HG03060 (cell line): ENCODE results near the gene RIF1.
"Not testable (repeated sequence)": the region's sequence is repeated elsewhere in the genome, so short reads cannot be mapped to it uniquely, and the experiment has no call there.

ENCODE experiments used
- ATAC-seq: cut with Tn5 transposase; IDR thresholded peaks from one replicate; pipeline ENCODE4 v1.9.1; 2021; ENCODE audit warnings: low read depth, moderate number of reproducible peaks; ENCODE audit not compliant: unreplicated experiment

RIF1 gene

DNA sequence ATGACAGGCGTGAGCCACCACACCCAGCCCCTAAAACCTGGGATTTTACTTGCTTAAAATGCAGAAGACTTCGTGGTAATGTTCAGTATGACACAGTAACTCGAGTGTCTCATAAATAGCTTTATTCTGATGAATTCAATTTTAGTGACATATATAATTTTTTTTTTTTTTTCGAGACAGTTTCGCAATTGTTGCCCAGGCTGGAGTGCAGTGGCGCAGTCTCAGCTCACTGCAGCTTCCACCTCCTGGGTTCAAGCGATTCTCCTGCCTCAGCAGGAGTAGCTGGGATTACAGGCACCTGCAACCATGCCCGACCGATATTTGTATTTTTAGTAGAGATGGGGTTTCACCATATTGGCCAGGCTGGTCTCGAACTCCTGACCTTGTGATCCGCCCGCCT, 12.0 kb downstream of the RIF1 start:
- not testable (repeated sequence) for ATAC-seq

- ATAC-seq = peak; percentile 78
Observed at GRCh38 chr2:151422917-151423439, 13.3 kb downstream of the RIF1 start.

DNA sequence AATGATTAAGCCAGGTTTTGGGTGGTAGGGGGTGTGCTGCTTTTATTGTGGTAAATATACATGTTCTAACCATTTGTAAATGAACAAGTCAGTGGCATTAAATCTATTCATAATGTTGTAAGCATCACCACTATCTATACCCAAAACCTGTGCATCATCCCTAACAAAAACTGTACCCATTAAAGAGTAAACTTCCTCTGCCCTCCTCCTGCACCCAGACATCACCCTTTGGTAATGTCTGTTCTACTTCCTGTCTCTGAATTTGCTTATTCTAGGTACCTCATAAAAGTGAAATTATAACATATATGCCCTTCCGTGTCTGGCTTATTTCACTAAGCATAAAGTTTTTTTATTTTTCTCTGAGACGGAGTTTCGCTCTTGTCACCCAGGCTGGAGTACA, 14.1 kb downstream of the RIF1 start:
- ATAC-seq = no peak

GRCh38 chr2:151437630-151438029, 27.9 kb downstream of the RIF1 start:
- no peak for ATAC-seq

DNA sequence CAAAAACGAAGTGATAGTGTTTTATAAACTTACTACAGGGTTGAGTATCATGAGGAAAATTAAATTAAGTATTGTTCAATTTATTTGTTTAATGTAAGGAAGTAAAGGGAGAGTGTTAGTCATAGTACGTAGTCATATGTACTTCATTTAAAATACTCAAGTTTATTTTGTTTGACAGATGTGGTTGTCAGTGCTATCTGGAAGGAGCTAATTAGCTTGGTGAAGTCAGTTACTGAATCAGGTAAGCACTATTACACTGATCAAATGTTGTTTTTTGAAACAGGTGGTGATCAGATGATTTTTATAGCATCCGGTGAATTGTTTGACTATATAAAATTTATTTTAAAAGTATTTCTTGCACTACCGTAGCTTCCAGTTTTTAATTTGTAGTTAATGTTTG, 28.8 kb downstream of the RIF1 start:
- no peak for ATAC-seq

GRCh38 chr2:151439127-151439526, 29.4 kb downstream of the RIF1 start:
- no peak for ATAC-seq

DNA sequence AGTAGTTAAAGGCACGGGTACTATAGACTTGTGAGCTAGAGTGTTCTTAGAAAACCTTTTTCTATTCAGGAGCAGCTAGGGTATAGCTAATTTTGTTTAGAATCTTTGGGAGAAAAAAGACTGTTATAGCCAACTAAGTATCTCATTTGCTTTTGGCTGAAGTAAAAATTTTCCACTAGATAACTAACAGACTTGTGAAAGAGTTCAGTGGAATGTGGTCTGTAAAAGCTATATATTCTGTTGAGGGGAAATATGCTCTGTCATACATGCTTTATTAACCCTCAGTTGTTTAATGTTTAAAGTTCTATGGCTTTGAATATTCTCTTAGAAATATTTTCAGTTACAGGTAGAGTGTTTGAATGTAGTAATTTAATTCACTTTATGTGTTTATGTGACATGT, 49.7 kb downstream of the RIF1 start:
- ATAC-seq = no peak

DNA sequence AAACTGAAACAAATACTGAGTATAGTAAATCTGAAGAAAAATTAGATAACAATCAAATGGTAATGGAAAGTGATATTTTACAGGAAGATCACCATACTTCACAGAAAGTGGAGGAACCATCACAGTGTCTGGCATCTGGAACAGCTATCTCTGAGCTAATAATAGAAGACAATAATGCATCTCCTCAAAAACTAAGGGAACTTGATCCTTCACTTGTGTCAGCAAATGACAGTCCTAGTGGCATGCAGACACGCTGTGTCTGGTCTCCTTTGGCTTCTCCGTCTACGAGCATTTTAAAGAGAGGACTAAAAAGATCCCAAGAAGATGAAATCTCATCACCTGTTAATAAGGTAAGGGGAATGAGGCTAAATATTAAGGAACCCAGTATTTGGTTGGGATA, 56.1 kb downstream of the RIF1 start:
- no peak for ATAC-seq

GRCh38 chr2:151470556-151470955, 60.9 kb downstream of the RIF1 start:
- no peak for ATAC-seq

GRCh38 chr2:151472966-151473365, 63.3 kb downstream of the RIF1 start:
- ATAC-seq = no peak

GRCh38 chr2:151475071-151475470, 65.4 kb downstream of the RIF1 start:
- ATAC-seq = no peak

DNA sequence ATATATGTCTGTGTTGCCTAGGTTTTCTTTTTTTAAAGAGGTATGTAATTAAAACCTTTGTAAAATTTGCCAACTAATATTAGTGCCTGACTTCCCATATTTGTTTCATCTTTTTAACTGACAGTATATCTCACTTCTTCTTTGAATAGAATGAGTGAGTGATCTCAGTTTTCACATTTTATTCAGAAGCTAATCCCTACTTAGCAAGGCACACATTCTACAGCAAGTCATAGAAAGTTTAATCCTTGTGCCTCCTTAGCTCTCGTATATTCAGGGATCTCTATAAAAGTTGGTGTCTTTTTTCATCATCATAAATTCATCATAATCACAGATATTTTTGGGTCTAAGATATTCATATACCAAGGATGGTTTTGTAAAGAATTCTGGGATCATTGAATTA, 66.6 kb downstream of the RIF1 start:
- ATAC-seq = no peak

GRCh38 chr2:151478011-151478410, 68.3 kb downstream of the RIF1 start:
- ATAC-seq = no peak

- ATAC-seq = no peak
Observed at GRCh38 chr2:151481744-151482143, 72.0 kb downstream of the RIF1 start.

- no peak for ATAC-seq
Observed at GRCh38 chr2:151482171-151482725, 72.5 kb downstream of the RIF1 start.

DNA sequence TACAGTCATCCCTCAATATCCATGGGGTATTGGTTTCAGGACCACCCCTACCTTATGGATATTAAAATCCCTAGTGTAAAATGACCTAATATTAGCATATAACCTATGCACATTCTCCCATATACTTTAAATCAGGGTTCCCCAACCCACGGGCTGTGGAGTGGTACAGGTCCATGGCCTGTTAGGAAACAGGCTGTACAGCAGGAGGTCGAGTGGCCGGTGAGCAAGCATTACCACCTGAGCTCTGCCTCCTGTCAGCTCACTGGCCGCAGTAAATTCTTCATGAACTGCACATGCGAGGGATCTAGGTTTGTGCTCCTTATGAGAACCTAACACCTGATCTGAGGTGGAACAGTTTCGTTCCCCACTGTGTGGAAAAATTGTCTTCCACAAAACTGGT, 73.8 kb downstream of the RIF1 start:
- ATAC-seq = no peak

- no peak for ATAC-seq
Observed at GRCh38 chr2:151484100-151484499, 74.4 kb downstream of the RIF1 start.

GRCh38 chr2:151486053-151486452, 76.4 kb downstream of the RIF1 start:
- ATAC-seq = no peak

DNA sequence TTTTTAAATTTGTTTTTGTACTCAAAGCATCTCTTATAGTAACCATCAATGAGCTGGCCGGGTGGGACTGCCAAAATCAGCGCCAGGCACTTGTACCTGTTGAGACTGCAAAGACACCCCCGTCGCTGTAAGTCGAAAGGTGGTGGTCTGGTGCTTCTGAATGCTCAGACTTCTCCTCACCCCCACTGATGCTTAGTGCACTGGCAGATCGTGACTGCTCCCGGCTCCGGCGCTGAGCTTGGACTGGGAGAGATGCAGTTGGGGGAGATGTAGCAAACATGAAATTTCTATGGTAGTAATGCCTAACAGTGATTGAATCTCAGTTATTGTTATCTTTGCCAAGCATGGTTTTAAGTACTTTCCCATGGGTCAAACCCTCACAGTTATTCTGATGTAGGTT, 80.6 kb downstream of the RIF1 start:
- ATAC-seq = no peak

DNA sequence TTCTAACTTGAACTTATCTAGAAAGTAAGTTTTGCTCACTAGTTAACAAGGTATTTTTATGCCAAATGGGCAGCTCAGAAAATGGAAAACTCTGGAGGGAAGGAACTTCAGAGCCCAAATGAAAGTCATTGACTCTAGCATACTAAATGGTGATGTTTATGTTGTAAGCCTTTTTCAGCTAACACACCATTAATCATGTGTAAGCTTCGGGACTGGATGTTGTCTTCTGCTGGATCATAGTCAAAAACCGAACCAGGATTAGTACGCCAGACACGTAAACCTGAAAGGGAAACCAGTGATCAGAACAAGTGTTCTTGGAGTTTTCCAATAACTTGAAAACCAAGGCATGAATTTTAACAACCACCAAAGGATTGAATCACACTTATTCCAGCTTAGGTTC, 81.8 kb downstream of the RIF1 start:
- no peak for ATAC-seq

DNA sequence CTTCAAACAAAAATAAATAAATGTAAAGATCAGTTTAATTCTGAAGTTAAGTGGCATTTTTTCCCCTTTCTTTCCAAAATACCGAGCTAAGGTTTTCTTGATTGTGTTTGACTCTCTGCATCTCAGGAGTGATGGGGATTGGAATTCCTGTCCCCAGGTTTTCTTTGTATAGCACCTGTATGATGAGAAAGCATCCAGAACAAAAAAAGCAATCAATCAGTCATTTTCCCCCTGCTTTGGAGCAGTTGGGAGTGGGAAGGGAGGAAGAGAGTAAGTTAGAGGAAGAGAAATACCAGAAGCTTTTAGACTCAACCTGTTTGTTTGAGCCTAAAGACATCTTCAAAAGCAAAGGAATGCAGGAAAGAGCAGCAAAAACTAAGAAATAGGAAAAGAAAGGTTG, 88.5 kb downstream of the RIF1 start:
- ATAC-seq = no peak

DNA sequence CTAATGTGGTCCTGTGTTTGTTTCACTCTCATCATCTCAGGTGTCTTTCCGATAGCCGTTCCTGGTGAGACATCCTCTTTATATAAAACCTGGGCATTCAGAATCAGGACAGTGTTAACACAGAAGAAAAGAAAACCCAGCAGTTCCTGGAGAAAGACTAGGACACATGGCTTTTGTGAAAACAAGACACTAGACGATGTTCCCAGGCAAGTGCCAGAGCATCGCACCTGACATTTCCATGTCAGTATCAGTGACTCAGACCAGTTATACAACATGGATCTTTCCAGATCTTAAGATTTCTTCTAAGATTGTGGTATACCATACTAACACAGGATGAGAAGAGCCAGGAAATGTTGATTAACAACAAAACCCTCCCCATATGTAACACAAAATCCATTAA, 96.5 kb downstream of the RIF1 start:
- ATAC-seq = no peak

DNA sequence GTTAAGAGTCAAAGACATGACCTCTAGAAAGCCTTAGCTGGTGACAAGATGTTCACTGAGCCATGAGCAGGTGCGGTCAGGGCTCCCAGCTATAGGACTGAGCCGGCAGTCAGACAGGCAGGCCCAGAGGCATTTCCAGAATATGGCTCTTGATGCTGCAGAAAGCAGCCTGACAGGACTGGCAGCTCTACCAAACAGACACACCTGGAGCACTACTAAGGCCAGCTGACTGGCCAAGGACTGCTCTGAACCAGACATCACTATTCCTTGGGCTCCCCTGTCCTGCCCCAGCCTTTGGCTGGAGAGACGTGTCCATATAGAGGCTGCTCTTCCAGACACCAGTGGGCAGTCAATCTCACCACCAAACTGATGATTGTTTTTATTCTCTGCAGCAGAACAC, 98.8 kb downstream of the RIF1 start:
- no peak for ATAC-seq
